Endothelial cell (in vitro differentiated cells): ENCODE measurements around the gene ENDOG. TPM values are rescaled to one million over a fixed set of nuclear protein-coding genes. Genes with fewer than 3 reads are reported as not detected.

Experiments
- DNase-seq: peaks from one replicate; pipeline ENCODE4 v3.0.0; 2021; ENCODE audit warnings: low spot score
- H3K27ac Mint-ChIP-seq: one replicate; pipeline ENCODE4 v1.8.0; 2021; ENCODE audit warnings: mixed read lengths, inconsistent platforms; ENCODE audit not compliant: unreplicated experiment
- H3K27me3 Mint-ChIP-seq: one replicate; pipeline ENCODE4 v1.8.0; 2021; ENCODE audit warnings: mild to moderate bottlenecking, moderate library complexity, mixed read lengths, inconsistent platforms; ENCODE audit not compliant: unreplicated experiment
- H3K36me3 Mint-ChIP-seq: one replicate; pipeline ENCODE4 v1.8.0; 2021; ENCODE audit warnings: mild to moderate bottlenecking, low read depth, mixed read lengths, inconsistent platforms; ENCODE audit not compliant: unreplicated experiment
- H3K4me1 Mint-ChIP-seq: one replicate; pipeline ENCODE4 v1.8.0; 2021; ENCODE audit warnings: mild to moderate bottlenecking, mixed read lengths, inconsistent platforms; ENCODE audit not compliant: unreplicated experiment
- H3K4me3 Mint-ChIP-seq: one replicate; pipeline ENCODE4 v1.8.0; 2021; ENCODE audit warnings: mild to moderate bottlenecking, mixed read lengths, inconsistent platforms; ENCODE audit not compliant: unreplicated experiment
- H3K9me3 Mint-ChIP-seq: one replicate; pipeline ENCODE4 v1.8.0; 2021; ENCODE audit warnings: mixed read lengths, inconsistent platforms; ENCODE audit not compliant: unreplicated experiment
- CTCF ChIP-seq: fragments of 200-600 bp; sonication (generic); IDR thresholded peaks from one replicate; pipeline ENCODE4 v1.5.0; 2021; ENCODE audit warnings: antibody characterized with exemption; ENCODE audit not compliant: unreplicated experiment
- long read RNA-seq: library from polyadenylated mRNA; unstranded; transcript quantifications from one replicate; pipeline ENCODE4 v2.0.0, GENCODE V29; 2020; ENCODE audit not compliant: unreplicated experiment
- total RNA-seq: library from RNA; stranded (reverse); fragmentation: NEBNext Ultra II Directional; extraction: Animal tissue kit (Norgen Biotek cat#: 25700); gene quantifications from one replicate; pipeline ENCODE4 v1.2.1, GENCODE V29; 2021; ENCODE audit not compliant: unreplicated experiment

ENDOG gene
- 8.1 TPM for total RNA-seq
- long read RNA-seq, result 0 reads

GRCh38 chr9:128818099-128818838, at the start of gene ENDOG:
Gene ENDOG, plus strand, starts transcription at chr9:128818500. Its CDS starts 185 bp downstream, at chr9:128818685.
- peak within 1 kb of the TSS; percentile 81 for H3K4me3 Mint-ChIP-seq
- H3K4me1 Mint-ChIP-seq, result peaks cover 3% of the 10 kb centered on the region
- peaks cover 7% of the 10 kb centered on the region for H3K27me3 Mint-ChIP-seq
- H3K9me3 Mint-ChIP-seq, result no peaks in the 10 kb centered on the region
- peak; percentile 78 for TF ChIP-seq CTCF
- H3K27ac Mint-ChIP-seq, result peak within 1 kb of the TSS; percentile 36
- peak; percentile 100 for DNase-seq
- peaks cover 9% of the 10 kb centered on the region for H3K36me3 Mint-ChIP-seq

- peaks cover 19% of the 10 kb centered on the region for H3K4me1 Mint-ChIP-seq
- no peaks in the 10 kb centered on the region for H3K9me3 Mint-ChIP-seq
- no peak for TF ChIP-seq CTCF
- no peak overlapping the region for H3K4me3 Mint-ChIP-seq
- no peak for DNase-seq
- H3K36me3 Mint-ChIP-seq, result peaks cover 8% of the 10 kb centered on the region
- H3K27ac Mint-ChIP-seq, result no peak overlapping the region
- H3K27me3 Mint-ChIP-seq, result peaks cover 13% of the 10 kb centered on the region
Observed at GRCh38 chr9:128768606-128769005, 49.7 kb upstream of the ENDOG start.

GRCh38 chr9:128770286-128771030, 47.8 kb upstream of the ENDOG start:
- Mint-ChIP-seq H3K9me3 (no peaks in the 10 kb centered on the region), H3K4me1 (peaks cover 15% of the 10 kb centered on the region), H3K27me3 (peaks cover 11% of the 10 kb centered on the region), H3K36me3 (peaks cover 11% of the 10 kb centered on the region), H3K27ac (peak overlapping the region; percentile 31), H3K4me3 (peak overlapping the region; percentile 94)
- DNase-seq, result no peak
- no peak for TF ChIP-seq CTCF

- peak overlapping the region; percentile 94 for H3K4me3 Mint-ChIP-seq
- peaks cover 11% of the 10 kb centered on the region for H3K27me3 Mint-ChIP-seq
- peaks cover 15% of the 10 kb centered on the region for H3K4me1 Mint-ChIP-seq
- H3K27ac Mint-ChIP-seq, result peak overlapping the region; percentile 83
- no peaks in the 10 kb centered on the region for H3K9me3 Mint-ChIP-seq
- TF ChIP-seq CTCF, result no peak
- peak; percentile 54 for DNase-seq
- H3K36me3 Mint-ChIP-seq, result peaks cover 11% of the 10 kb centered on the region
Observed at GRCh38 chr9:128771094-128771721, 47.1 kb upstream of the ENDOG start.
